WTC11 (cell line): ENCODE results near the gene TMC3.

Experiments used
- ATF1 ChIP-seq: sonication (generic); formaldehyde crosslinking; IDR thresholded peaks from 2 replicates; pipeline ENCODE4 v1.8.1; 2023; ENCODE audit warnings: mild to moderate bottlenecking, moderate library complexity, missing genetic modification reagents
- CREM ChIP-seq: sonication (generic); formaldehyde crosslinking; IDR thresholded peaks from 2 replicates; pipeline ENCODE4 v1.8.1; 2022; ENCODE audit warnings: mild to moderate bottlenecking, missing genetic modification reagents, moderate library complexity
- NR3C1 ChIP-seq: sonication (generic); formaldehyde crosslinking; conservative IDR thresholded peaks from 2 replicates; pipeline ENCODE4 v1.8.1; 2023; ENCODE audit warnings: low read depth, mild to moderate bottlenecking, missing genetic modification reagents
- RORB ChIP-seq: fragments of 250-450 bp; sonication (Bioruptor Pico); IDR thresholded peaks from 2 replicates; pipeline ENCODE4 v1.9.0; 2021; ENCODE audit warnings: mild to moderate bottlenecking
- ZNF121 ChIP-seq: sonication (generic); formaldehyde crosslinking; IDR thresholded peaks from 2 replicates; pipeline ENCODE4 v1.8.0; 2023; ENCODE audit warnings: missing genetic modification reagents
- TF ChIP-seq, protein P1 (sequence below): sonication (generic); formaldehyde crosslinking; conservative IDR thresholded peaks from 2 replicates; pipeline ENCODE4 v1.8.1; 2022; ENCODE audit warnings: mild to moderate bottlenecking, missing genetic modification reagents
- TF ChIP-seq, protein P2 (sequence below): fragments of 200-600 bp; IDR thresholded peaks from 2 replicates; pipeline ENCODE4 v1.8.0; 2022; ENCODE audit warnings: antibody characterized with exemption
- TF ChIP-seq, protein P3 (sequence below): sonication (generic); formaldehyde crosslinking; IDR thresholded peaks from 2 replicates; pipeline ENCODE4 v1.8.1; 2023; ENCODE audit warnings: mild to moderate bottlenecking, missing genetic modification reagents, moderate library complexity
- TF ChIP-seq, protein P4 (sequence below): sonication (generic); formaldehyde crosslinking; IDR thresholded peaks from 2 replicates; pipeline ENCODE4 v1.8.1; 2022; ENCODE audit warnings: mild to moderate bottlenecking, missing genetic modification reagents, moderate library complexity, borderline replicate concordance
- TF ChIP-seq, protein P5 (sequence below): sonication (generic); formaldehyde crosslinking; IDR thresholded peaks from 2 replicates; pipeline ENCODE4 v1.8.0; 2022; ENCODE audit warnings: missing genetic modification reagents
- TF ChIP-seq, protein P6 (sequence below): sonication (generic); formaldehyde crosslinking; IDR thresholded peaks from 2 replicates; pipeline ENCODE4 v1.8.0; 2022; ENCODE audit warnings: mild to moderate bottlenecking, missing genetic modification reagents
- TF ChIP-seq, protein P7 (sequence below): sonication (generic); formaldehyde crosslinking; IDR thresholded peaks from 2 replicates; pipeline ENCODE4 v1.8.0; 2022; ENCODE audit warnings: mild to moderate bottlenecking, missing genetic modification reagents
- TF ChIP-seq, protein P8 (sequence below): sonication (generic); formaldehyde crosslinking; IDR thresholded peaks from 2 replicates; pipeline ENCODE4 v1.8.1; 2022; ENCODE audit warnings: low read depth, missing genetic modification reagents, borderline replicate concordance

DNA sequence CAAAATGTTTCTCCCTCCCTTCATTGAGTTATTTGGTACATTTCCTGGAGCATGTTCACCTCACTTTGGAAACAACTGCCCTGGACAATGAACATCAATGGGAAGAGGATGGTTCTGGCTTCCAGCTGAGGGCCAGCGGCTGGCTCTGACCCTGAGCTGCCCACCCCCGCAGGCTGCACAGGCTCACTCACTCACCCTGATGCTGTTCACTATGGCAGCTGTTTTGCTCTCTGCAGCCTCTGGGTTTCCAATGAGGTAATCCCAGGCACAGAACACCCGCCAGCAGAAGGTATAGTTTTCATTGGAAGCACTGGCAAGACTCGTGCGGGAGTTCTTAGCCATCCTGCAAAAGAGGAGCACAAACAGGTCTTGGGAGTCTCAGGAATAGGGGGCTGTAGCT is 17.8 kb downstream of the TMC3 start:
- TF ChIP-seq, protein P1, sequence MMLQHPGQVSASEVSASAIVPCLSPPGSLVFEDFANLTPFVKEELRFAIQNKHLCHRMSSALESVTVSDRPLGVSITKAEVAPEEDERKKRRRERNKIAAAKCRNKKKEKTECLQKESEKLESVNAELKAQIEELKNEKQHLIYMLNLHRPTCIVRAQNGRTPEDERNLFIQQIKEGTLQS (CRISPR knock-in tag) = no peak
- no peak for TF ChIP-seq ZNF121 (CRISPR knock-in tag)
- TF ChIP-seq, protein P2, sequence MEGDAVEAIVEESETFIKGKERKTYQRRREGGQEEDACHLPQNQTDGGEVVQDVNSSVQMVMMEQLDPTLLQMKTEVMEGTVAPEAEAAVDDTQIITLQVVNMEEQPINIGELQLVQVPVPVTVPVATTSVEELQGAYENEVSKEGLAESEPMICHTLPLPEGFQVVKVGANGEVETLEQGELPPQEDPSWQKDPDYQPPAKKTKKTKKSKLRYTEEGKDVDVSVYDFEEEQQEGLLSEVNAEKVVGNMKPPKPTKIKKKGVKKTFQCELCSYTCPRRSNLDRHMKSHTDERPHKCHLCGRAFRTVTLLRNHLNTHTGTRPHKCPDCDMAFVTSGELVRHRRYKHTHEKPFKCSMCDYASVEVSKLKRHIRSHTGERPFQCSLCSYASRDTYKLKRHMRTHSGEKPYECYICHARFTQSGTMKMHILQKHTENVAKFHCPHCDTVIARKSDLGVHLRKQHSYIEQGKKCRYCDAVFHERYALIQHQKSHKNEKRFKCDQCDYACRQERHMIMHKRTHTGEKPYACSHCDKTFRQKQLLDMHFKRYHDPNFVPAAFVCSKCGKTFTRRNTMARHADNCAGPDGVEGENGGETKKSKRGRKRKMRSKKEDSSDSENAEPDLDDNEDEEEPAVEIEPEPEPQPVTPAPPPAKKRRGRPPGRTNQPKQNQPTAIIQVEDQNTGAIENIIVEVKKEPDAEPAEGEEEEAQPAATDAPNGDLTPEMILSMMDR = no peak
- TF ChIP-seq RORB (CRISPR knock-in tag) = no peak
- TF ChIP-seq, protein P3, sequence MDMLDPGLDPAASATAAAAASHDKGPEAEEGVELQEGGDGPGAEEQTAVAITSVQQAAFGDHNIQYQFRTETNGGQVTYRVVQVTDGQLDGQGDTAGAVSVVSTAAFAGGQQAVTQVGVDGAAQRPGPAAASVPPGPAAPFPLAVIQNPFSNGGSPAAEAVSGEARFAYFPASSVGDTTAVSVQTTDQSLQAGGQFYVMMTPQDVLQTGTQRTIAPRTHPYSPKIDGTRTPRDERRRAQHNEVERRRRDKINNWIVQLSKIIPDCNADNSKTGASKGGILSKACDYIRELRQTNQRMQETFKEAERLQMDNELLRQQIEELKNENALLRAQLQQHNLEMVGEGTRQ (CRISPR knock-in tag) = no peak
- no peak for TF ChIP-seq ATF1 (CRISPR knock-in tag)
- TF ChIP-seq, protein P4, sequence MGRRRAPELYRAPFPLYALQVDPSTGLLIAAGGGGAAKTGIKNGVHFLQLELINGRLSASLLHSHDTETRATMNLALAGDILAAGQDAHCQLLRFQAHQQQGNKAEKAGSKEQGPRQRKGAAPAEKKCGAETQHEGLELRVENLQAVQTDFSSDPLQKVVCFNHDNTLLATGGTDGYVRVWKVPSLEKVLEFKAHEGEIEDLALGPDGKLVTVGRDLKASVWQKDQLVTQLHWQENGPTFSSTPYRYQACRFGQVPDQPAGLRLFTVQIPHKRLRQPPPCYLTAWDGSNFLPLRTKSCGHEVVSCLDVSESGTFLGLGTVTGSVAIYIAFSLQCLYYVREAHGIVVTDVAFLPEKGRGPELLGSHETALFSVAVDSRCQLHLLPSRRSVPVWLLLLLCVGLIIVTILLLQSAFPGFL = no peak
- no peak for TF ChIP-seq CREM (CRISPR knock-in tag)
- TF ChIP-seq, protein P5, sequence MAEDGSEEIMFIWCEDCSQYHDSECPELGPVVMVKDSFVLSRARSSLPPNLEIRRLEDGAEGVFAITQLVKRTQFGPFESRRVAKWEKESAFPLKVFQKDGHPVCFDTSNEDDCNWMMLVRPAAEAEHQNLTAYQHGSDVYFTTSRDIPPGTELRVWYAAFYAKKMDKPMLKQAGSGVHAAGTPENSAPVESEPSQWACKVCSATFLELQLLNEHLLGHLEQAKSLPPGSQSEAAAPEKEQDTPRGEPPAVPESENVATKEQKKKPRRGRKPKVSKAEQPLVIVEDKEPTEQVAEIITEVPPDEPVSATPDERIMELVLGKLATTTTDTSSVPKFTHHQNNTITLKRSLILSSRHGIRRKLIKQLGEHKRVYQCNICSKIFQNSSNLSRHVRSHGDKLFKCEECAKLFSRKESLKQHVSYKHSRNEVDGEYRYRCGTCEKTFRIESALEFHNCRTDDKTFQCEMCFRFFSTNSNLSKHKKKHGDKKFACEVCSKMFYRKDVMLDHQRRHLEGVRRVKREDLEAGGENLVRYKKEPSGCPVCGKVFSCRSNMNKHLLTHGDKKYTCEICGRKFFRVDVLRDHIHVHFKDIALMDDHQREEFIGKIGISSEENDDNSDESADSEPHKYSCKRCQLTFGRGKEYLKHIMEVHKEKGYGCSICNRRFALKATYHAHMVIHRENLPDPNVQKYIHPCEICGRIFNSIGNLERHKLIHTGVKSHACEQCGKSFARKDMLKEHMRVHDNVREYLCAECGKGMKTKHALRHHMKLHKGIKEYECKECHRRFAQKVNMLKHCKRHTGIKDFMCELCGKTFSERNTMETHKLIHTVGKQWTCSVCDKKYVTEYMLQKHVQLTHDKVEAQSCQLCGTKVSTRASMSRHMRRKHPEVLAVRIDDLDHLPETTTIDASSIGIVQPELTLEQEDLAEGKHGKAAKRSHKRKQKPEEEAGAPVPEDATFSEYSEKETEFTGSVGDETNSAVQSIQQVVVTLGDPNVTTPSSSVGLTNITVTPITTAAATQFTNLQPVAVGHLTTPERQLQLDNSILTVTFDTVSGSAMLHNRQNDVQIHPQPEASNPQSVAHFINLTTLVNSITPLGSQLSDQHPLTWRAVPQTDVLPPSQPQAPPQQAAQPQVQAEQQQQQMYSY (CRISPR knock-in tag) = no peak
- no peak for TF ChIP-seq NR3C1
- TF ChIP-seq, protein P6, sequence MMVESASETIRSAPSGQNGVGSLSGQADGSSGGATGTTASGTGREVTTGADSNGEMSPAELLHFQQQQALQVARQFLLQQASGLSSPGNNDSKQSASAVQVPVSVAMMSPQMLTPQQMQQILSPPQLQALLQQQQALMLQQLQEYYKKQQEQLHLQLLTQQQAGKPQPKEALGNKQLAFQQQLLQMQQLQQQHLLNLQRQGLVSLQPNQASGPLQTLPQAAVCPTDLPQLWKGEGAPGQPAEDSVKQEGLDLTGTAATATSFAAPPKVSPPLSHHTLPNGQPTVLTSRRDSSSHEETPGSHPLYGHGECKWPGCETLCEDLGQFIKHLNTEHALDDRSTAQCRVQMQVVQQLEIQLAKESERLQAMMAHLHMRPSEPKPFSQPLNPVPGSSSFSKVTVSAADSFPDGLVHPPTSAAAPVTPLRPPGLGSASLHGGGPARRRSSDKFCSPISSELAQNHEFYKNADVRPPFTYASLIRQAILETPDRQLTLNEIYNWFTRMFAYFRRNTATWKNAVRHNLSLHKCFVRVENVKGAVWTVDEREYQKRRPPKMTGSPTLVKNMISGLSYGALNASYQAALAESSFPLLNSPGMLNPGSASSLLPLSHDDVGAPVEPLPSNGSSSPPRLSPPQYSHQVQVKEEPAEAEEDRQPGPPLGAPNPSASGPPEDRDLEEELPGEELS (CRISPR knock-in tag) = no peak
- TF ChIP-seq, protein P7, sequence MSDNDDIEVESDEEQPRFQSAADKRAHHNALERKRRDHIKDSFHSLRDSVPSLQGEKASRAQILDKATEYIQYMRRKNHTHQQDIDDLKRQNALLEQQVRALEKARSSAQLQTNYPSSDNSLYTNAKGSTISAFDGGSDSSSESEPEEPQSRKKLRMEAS (CRISPR knock-in tag) = no peak
- TF ChIP-seq, protein P8, sequence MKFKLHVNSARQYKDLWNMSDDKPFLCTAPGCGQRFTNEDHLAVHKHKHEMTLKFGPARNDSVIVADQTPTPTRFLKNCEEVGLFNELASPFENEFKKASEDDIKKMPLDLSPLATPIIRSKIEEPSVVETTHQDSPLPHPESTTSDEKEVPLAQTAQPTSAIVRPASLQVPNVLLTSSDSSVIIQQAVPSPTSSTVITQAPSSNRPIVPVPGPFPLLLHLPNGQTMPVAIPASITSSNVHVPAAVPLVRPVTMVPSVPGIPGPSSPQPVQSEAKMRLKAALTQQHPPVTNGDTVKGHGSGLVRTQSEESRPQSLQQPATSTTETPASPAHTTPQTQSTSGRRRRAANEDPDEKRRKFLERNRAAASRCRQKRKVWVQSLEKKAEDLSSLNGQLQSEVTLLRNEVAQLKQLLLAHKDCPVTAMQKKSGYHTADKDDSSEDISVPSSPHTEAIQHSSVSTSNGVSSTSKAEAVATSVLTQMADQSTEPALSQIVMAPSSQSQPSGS (CRISPR knock-in tag) = no peak
